GM19397 (cell line): ENCODE data around the gene NUDT15.

Experiments used
- ATAC-seq: cut with Tn5 transposase; IDR thresholded peaks from one replicate; pipeline ENCODE4 v1.9.1; 2021; ENCODE audit warnings: mild to moderate bottlenecking, moderate library complexity; ENCODE audit not compliant: unreplicated experiment

Gene NUDT15

GRCh38 chr13:48096670-48097069 is 59.1 kb downstream of the NUDT15 start:
- ATAC-seq, result no peak
